Body of pancreas (tissue), 4 donors: ENCODE results near the gene DNAH6. TPM values are rescaled to one million over a fixed set of nuclear protein-coding genes. Genes with fewer than 3 reads are reported as not detected.

ENCODE experiments used
- ATAC-seq: fragments of 150-250 bp; one replicate; pipeline ENCODE4 v1.9.1; 2016
- DNase-seq, 4 donors: peaks; one replicate each; pipeline ENCODE4 v3.0.0-alpha.2; 2019
- H3K27ac ChIP-seq, 4 donors: fragments of 200-600 bp; sonication (generic); 1 replicate in 3 of 4; 2 replicates in 1 of 4; pipeline versions ENCODE4 v1.5.1 to v1.6.1; 2016 to 2019; ENCODE audit warnings: mild to moderate bottlenecking in 1 of 4, mixed read lengths in 1 of 4, moderate library complexity in 1 of 4
- H3K27me3 ChIP-seq, 2 donors: fragments of 200-600 bp; sonication (generic); one replicate each; pipeline ENCODE4 v1.6.0; 2016; ENCODE audit warnings: mild to moderate bottlenecking in 1 of 2
- H3K36me3 ChIP-seq, 2 donors: fragments of 200-600 bp; sonication (generic); replicated peaks in 1 of 2; 2 replicates each; pipeline ENCODE4 v1.5.1; 2016; ENCODE audit warnings: low read depth in 2 of 2; ENCODE audit not compliant: insufficient read depth in 1 of 2
- H3K4me1 ChIP-seq: fragments of 200-600 bp; sonication (generic); one replicate; pipeline ENCODE4 v1.6.0; 2016
- H3K4me3 ChIP-seq, 2 donors: fragments of 200-600 bp; sonication (generic); 1 replicate in 1 of 2; 2 replicates in 1 of 2; pipeline ENCODE4 v1.5.1; 2016 to 2019
- H3K9me3 ChIP-seq, 3 donors: fragments of 200-600 bp; sonication (generic); 1 replicate in 2 of 3; 2 replicates in 1 of 3; pipeline ENCODE4 v1.5.1; 2016
- CTCF ChIP-seq, 7 experiments: fragments of 450-650 bp in 4 of 7; fragments of 200-600 bp in 3 of 7; sonication (generic) in 3 of 7; IDR thresholded peaks; one replicate each; pipeline ENCODE4 v1.5.1; 2016 to 2019; ENCODE audit warnings: antibody characterized with exemption in 7 of 7
- POLR2A ChIP-seq, 3 donors: fragments of 450-650 bp; IDR thresholded peaks; one replicate each; pipeline ENCODE4 v1.6.1; 2016; ENCODE audit warnings: antibody characterized with exemption in 3 of 3, mild to moderate bottlenecking in 2 of 3
- WGBS, 2 donors: methylation state at CpG; one replicate each; pipeline ENCODE4 v1.1.5; 2017; 5-methylcytosine and 5-hydroxymethylcytosine counted together
- intact Hi-C: fragments of 100-400 bp; cut with DNase I; formaldehyde crosslinking; loops from one replicate; pipeline ENCODE4 v1.15.1; 2023
- total RNA-seq, 2 donors: library from RNA; depleted of rRNA; stranded (reverse); fragments of >200 nt; gene quantifications; one replicate each; pipeline ENCODE4 v1.1.0, GENCODE V29; 2016

Gene DNAH6
- total RNA-seq, 2 donors from 2014 or later: 1.3 to 2.6 TPM

GRCh38 chr2:84534225-84534624 is 17.9 kb downstream of the DNAH6 start:
- no peaks in the 10 kb centered on the region for H3K9me3 ChIP-seq
- no peak overlapping the region for H3K4me3 ChIP-seq
- no peak overlapping the region for H3K27ac ChIP-seq
- DNase-seq (no peak), ATAC-seq (no peak)
- TF ChIP-seq POLR2A (IDR thresholded peaks at IDR 0.05) (no peak), CTCF (IDR thresholded peaks at IDR 0.05) (no peak)
- 70 to 78% methylated on average over 3 of the region's 3 CpGs for WGBS, 2 donors
- no peaks in the 10 kb centered on the region for H3K27me3 ChIP-seq
- intact Hi-C loops: no loop called here
- H3K36me3 ChIP-seq: no peaks in the 10 kb centered on the region
- H3K4me1 ChIP-seq: no peaks in the 10 kb centered on the region

GRCh38 chr2:84537251-84537650 is 21.0 kb downstream of the DNAH6 start:
- WGBS, 2 donors: 94 to 97% methylated on average over 1 of the region's 1 CpG
- no peak overlapping the region for H3K4me3 ChIP-seq
- ATAC-seq: no peak

GRCh38 chr2:84539729-84540128 is 23.4 kb downstream of the DNAH6 start:
- ATAC-seq (no peak), DNase-seq (no peak)
- Histone ChIP-seq H3K9me3 (no peaks in the 10 kb centered on the region), H3K4me1 (no peaks in the 10 kb centered on the region), H3K27me3 (no peaks in the 10 kb centered on the region), H3K4me3 (no peak overlapping the region), H3K36me3 (no peaks in the 10 kb centered on the region), H3K27ac (no peak overlapping the region)
- intact Hi-C loops: no loop called here
- TF ChIP-seq CTCF (IDR thresholded peaks at IDR 0.05) (no peak), POLR2A (IDR thresholded peaks at IDR 0.05) (no peak)

More at GRCh38 chr2:84537251-84537650, 21.0 kb downstream of the DNAH6 start:
- TF ChIP-seq POLR2A (IDR thresholded peaks at IDR 0.05) (no peak), CTCF (IDR thresholded peaks at IDR 0.05) (no peak)
- intact Hi-C loops: no loop called here
- Histone ChIP-seq H3K4me1 (no peaks in the 10 kb centered on the region), H3K27ac (no peak overlapping the region), H3K36me3 (no peaks in the 10 kb centered on the region), H3K27me3 (no peaks in the 10 kb centered on the region), H3K9me3 (no peaks in the 10 kb centered on the region)
- no peak for DNase-seq

GRCh38 chr2:84545005-84545404 is 28.7 kb downstream of the DNAH6 start:
- no peaks in the 10 kb centered on the region for H3K36me3 ChIP-seq
- DNase-seq (no peak), ATAC-seq (no peak)
- TF ChIP-seq POLR2A (IDR thresholded peaks at IDR 0.05) (no peak), CTCF (IDR thresholded peaks at IDR 0.05) (no peak)
- no peak overlapping the region for H3K4me3 ChIP-seq
- H3K27ac ChIP-seq: no peak overlapping the region
- no peaks in the 10 kb centered on the region for H3K4me1 ChIP-seq
- no peaks in the 10 kb centered on the region for H3K27me3 ChIP-seq
- H3K9me3 ChIP-seq: no peaks in the 10 kb centered on the region
- intact Hi-C loops: no loop called here

- Histone ChIP-seq H3K9me3 (no peaks in the 10 kb centered on the region), H3K27ac (no peak overlapping the region), H3K4me1 (no peaks in the 10 kb centered on the region), H3K36me3 (no peaks in the 10 kb centered on the region), H3K4me3 (no peak overlapping the region), H3K27me3 (no peaks in the 10 kb centered on the region)
- DNase-seq: no peak
- intact Hi-C loops: no loop called here
- WGBS, 2 donors: 91 to 96% methylated on average over 2 of the region's 2 CpGs
- TF ChIP-seq CTCF (IDR thresholded peaks at IDR 0.05) (no peak), POLR2A (IDR thresholded peaks at IDR 0.05) (no peak)
- no peak for ATAC-seq
Observed at GRCh38 chr2:84546551-84546950, 30.3 kb downstream of the DNAH6 start.
